GM18505 (cell line): ENCODE data around the gene SPDYE2B.
"Not testable (repeated sequence)": the region's sequence is repeated elsewhere in the genome, so short reads cannot be mapped to it uniquely, and the experiment has no call there.

Source experiments
- ATAC-seq: cut with Tn5 transposase; IDR thresholded peaks from one replicate; pipeline ENCODE4 v1.9.1; 2021; ENCODE audit not compliant: unreplicated experiment

The SPDYE2B gene

GRCh38 chr7:102697642-102698512 lies 47.8 kb downstream of the SPDYE2B start:
- ATAC-seq: not testable (repeated sequence)

GRCh38 chr7:102698962-102699750 lies 49.0 kb downstream of the SPDYE2B start:
- ATAC-seq: not testable (repeated sequence)
